Osteoblast (primary cell): ENCODE results near the gene LGALS12. TPM values are rescaled to one million over a fixed set of nuclear protein-coding genes. Genes with fewer than 3 reads are reported as not detected.

Experiments used
- DNase-seq: peaks from one replicate; pipeline ENCODE4 v3.0.0; 2011; ENCODE audit warnings: low spot score, mixed read lengths; ENCODE audit not compliant: insufficient read length; ENCODE audit errors: missing footprints
- H2AFZ ChIP-seq: 2 replicates; pipeline ENCODE4 v1.6.0; 2011; ENCODE audit warnings: mild to moderate bottlenecking, low read length
- H3K27ac ChIP-seq: 2 replicates; pipeline ENCODE4 v1.5.1; 2011; ENCODE audit warnings: mild to moderate bottlenecking, low read depth, low read length, moderate library complexity
- H3K27me3 ChIP-seq: 2 replicates; pipeline ENCODE4 v1.6.0; 2012; ENCODE audit warnings: mild to moderate bottlenecking, control low read depth, inconsistent platforms, low read length, moderate library complexity; ENCODE audit not compliant: insufficient read depth
- H3K36me3 ChIP-seq: 2 replicates; pipeline ENCODE4 v1.5.1; 2011; ENCODE audit warnings: mild to moderate bottlenecking, low read length, control low read depth, moderate library complexity; ENCODE audit not compliant: insufficient read depth
- H3K4me1 ChIP-seq: 2 replicates; pipeline ENCODE4 v1.5.1; 2011; ENCODE audit warnings: mild to moderate bottlenecking, low read length, control low read depth, moderate library complexity; ENCODE audit not compliant: insufficient read depth
- H3K4me2 ChIP-seq: 2 replicates; pipeline ENCODE4 v1.6.0; 2011; ENCODE audit warnings: mild to moderate bottlenecking, low read length; ENCODE audit not compliant: insufficient read depth
- H3K4me3 ChIP-seq: fragments of 200-600 bp; sonication (generic); 3 replicates; pipeline ENCODE4 v1.5.1; 2012; ENCODE audit warnings: mild to moderate bottlenecking, low read length, inconsistent platforms; ENCODE audit not compliant: insufficient read depth
- H3K79me2 ChIP-seq: 2 replicates; pipeline ENCODE4 v1.6.0; 2012; ENCODE audit warnings: mild to moderate bottlenecking, low read length, control low read depth, inconsistent platforms; ENCODE audit not compliant: insufficient read depth
- H3K9me3 ChIP-seq: 2 replicates; pipeline ENCODE4 v1.5.1; 2011; ENCODE audit warnings: low read depth, low read length, control low read depth
- H4K20me1 ChIP-seq: 2 replicates; pipeline ENCODE4 v1.6.0; 2012; ENCODE audit warnings: mild to moderate bottlenecking, low read length, control low read depth; ENCODE audit not compliant: insufficient read depth
- total RNA-seq: library from RNA; depleted of rRNA; stranded (reverse); fragments of >200 nt; gene quantifications from 2 replicates; pipeline ENCODE4 v1.2.3, GENCODE V29; 2012
- TF ChIP-seq, protein P1 (sequence below): IDR thresholded peaks from 2 replicates; pipeline ENCODE4 v1.5.1; 2011; ENCODE audit warnings: mild to moderate bottlenecking, low read depth, low read length, moderate library complexity; ENCODE audit errors: extremely low read depth

The LGALS12 gene
- total RNA-seq, 1 donor, result under 0.01 TPM

DNA sequence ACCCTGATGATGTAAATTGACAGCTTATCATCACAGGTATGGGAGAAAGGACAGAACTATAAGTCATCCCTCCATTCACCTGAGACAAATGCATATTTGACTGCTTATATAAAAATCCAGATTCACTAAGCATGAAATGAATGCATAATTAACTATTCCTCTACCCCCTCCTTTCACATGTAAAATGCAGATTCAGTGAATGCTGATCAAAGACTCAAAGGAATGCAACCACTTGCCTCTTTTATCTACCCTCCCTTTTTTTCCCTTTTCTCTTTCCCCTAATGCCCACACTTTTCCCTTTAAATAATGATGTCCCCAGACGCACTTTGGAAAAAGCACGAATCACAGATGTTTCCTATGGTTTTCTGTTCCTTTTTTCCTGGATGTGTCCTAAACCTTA lies 26.2 kb downstream of the LGALS12 start:
- Histone ChIP-seq H3K4me1 (peaks cover 10% of the 10 kb centered on the region), H3K36me3 (no peaks in the 10 kb centered on the region), H2AFZ (no peak overlapping the region), H3K27me3 (no peaks in the 10 kb centered on the region), H3K9me3 (no peaks in the 10 kb centered on the region), H3K4me3 (no peak overlapping the region), H4K20me1 (no peaks in the 10 kb centered on the region), H3K27ac (no peak overlapping the region), H3K79me2 (no peaks in the 10 kb centered on the region), H3K4me2 (peak overlapping the region; percentile 58)
- TF ChIP-seq, protein P1, sequence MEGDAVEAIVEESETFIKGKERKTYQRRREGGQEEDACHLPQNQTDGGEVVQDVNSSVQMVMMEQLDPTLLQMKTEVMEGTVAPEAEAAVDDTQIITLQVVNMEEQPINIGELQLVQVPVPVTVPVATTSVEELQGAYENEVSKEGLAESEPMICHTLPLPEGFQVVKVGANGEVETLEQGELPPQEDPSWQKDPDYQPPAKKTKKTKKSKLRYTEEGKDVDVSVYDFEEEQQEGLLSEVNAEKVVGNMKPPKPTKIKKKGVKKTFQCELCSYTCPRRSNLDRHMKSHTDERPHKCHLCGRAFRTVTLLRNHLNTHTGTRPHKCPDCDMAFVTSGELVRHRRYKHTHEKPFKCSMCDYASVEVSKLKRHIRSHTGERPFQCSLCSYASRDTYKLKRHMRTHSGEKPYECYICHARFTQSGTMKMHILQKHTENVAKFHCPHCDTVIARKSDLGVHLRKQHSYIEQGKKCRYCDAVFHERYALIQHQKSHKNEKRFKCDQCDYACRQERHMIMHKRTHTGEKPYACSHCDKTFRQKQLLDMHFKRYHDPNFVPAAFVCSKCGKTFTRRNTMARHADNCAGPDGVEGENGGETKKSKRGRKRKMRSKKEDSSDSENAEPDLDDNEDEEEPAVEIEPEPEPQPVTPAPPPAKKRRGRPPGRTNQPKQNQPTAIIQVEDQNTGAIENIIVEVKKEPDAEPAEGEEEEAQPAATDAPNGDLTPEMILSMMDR, result no peak
- no peak for DNase-seq

DNA sequence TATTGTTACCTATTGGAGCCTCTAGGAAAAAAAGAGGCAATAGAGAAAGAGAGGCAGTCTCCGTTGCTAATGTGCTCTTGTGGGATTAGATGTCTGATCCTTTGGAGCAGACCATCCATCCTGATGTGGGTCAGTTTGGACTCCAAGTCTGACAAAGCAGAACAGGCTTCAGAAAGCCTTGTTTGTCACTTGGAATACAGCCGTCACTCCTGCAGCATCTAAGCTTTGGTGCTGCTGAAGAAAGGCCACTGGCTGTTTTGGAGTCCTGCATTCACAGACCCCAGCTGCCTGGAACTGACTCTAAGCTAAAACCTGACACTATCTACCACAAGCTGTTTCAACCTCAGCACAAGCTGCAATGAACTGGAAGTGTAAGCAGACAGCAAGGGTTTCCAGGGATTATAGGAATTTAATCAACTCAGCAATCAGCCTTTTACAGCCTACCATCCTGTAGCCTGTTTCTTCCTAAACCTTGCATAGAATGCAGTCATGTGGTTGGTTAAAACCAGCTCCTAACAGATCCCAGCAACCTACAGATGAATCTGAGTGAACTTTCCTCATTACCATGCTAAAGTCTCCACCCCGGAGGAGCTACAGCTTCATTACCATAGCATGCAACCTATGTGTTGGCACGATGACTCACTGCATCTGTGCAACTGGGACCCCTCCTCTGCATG lies 27.1 kb downstream of the LGALS12 start:
- no peak for DNase-seq
- Histone ChIP-seq H3K79me2 (no peaks in the 10 kb centered on the region), H3K27me3 (no peaks in the 10 kb centered on the region), H4K20me1 (no peaks in the 10 kb centered on the region), H3K4me3 (no peak overlapping the region), H3K27ac (no peak overlapping the region), H3K36me3 (no peaks in the 10 kb centered on the region), H3K4me2 (no peak overlapping the region), H3K4me1 (peaks cover 18% of the 10 kb centered on the region), H3K9me3 (no peaks in the 10 kb centered on the region), H2AFZ (peak overlapping the region; percentile 14)
- TF ChIP-seq, protein P1, result no peak

DNA sequence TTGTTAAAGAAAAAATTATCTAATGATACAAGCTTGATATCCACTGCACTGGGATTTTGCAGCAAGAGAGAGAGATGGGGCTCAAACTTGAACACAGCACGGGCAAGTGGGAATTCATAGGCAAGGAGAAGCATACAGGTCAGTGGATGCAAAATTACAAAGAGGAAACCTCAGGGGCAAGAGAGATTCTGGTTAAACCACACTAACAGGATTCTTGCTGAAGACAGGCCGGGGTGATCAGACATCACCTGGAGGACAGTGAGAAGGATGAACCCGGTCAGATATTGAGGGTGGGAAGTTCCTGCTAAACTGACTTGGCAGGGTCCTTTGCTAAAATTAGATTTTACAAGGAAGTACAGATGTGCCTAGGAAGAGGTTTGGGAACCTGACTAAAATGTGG lies 28.2 kb downstream of the LGALS12 start:
- DNase-seq, result no peak
- H3K36me3 ChIP-seq, result no peaks in the 10 kb centered on the region
- H4K20me1 ChIP-seq, result no peaks in the 10 kb centered on the region
- no peak overlapping the region for H3K4me3 ChIP-seq
- H2AFZ ChIP-seq, result no peak overlapping the region
- H3K4me2 ChIP-seq, result no peak overlapping the region
- TF ChIP-seq, protein P1, result no peak
- peaks cover 18% of the 10 kb centered on the region for H3K4me1 ChIP-seq
- no peak overlapping the region for H3K27ac ChIP-seq
- H3K79me2 ChIP-seq, result no peaks in the 10 kb centered on the region
- no peaks in the 10 kb centered on the region for H3K9me3 ChIP-seq
- no peaks in the 10 kb centered on the region for H3K27me3 ChIP-seq

DNA sequence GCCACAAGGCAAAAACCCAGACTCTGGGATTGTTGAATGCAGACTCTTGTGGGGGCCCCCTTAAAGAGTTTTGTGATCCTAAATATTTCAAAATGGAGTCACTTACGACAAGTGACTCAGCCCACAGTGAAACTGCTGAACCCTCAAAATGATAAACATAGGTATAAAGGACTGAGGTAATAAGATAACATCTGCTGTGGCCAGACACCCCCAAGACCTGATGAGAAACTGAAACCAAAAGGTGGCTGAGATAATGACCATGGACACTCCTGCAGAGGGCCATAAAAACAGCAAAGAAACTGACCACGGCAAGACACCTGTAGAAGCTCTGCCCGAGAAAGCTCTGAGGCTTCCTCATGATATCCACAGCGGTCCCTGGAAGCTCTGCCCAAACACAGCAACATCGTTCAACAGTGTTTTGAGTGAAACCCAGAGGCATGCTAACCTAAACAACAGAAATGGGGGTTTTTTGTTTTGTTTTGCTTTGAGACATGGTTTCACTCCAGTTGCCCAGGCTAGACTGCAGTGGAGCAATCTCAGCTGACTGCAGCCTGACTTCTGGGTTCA lies 29.1 kb downstream of the LGALS12 start:
- no peak overlapping the region for H3K4me3 ChIP-seq
- no peak overlapping the region for H3K4me2 ChIP-seq
- H3K79me2 ChIP-seq, result no peaks in the 10 kb centered on the region
- H3K9me3 ChIP-seq, result no peaks in the 10 kb centered on the region
- H3K4me1 ChIP-seq, result peaks cover 18% of the 10 kb centered on the region
- no peak for DNase-seq
- no peaks in the 10 kb centered on the region for H3K36me3 ChIP-seq
- TF ChIP-seq, protein P1, result no peak
- H3K27me3 ChIP-seq, result no peaks in the 10 kb centered on the region
- no peak overlapping the region for H3K27ac ChIP-seq
- H4K20me1 ChIP-seq, result no peaks in the 10 kb centered on the region
- H2AFZ ChIP-seq, result peak overlapping the region; percentile 85
